GM12892 (cell line): ENCODE measurements around the gene RPS6KB2.
A peak's percentile ranks its signal among the peaks of the same experiment; 100 is the strongest.

Experiments used
- POLR2A ChIP-seq: IDR thresholded peaks from 2 replicates; pipeline ENCODE4 v1.6.1; 2011; ENCODE audit warnings: low read depth, low read length, control low read depth
- POLR2AphosphoS5 ChIP-seq: IDR thresholded peaks from 2 replicates; pipeline ENCODE4 v1.6.1; 2011; ENCODE audit warnings: low read depth, low read length, control low read depth

DNA sequence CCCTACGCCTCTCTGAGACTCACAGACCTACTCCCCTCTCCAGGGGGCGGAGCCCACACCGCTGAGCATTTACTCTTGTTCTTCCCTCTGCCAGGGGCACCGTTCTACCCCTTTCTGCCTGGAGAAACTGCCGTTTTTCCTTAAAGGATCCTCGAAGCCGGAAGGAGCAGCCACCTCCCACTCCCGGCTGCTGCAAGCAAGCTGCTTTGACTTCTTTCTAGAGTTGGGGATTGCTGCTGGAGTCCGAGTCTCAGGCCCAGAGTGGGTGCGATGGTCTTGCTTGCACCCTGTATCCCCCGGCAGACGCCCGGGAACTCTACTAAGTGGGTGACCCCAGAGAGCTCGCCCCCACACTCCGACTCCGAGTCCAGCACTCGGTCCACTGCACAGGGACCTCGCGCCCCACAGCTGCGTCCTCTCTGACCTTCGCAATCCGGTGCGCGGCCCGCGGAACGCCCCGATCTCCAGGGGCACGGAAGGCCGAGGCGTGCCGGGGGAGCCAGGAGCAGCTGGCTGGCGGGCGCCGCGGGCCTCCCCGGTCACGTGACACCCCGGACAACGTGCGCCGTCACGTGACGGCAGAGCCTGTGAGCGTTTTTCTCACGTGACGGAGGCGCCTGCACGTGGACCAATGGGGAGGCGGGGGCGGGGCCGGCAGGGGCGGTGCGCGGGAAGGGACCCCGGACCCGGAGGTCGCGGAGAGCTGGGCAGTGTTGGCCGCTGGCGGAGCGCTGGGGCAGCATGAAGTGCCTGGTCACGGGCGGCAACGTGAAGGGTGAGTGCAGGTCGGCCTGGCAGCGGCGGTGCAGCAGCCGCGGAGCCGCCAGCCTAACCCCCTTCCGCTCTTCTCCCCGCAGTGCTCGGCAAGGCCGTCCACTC, 36.8 kb upstream of the RPS6KB2 start, which contains the start of gene RAD9A:
- peak; percentile 71 for TF ChIP-seq POLR2A
- TF ChIP-seq POLR2AphosphoS5, result peak; percentile 61; the same call in 1 of the 2 replicates
